GM12891 (cell line): ENCODE results near the gene DUSP23.

ENCODE experiments used
- POLR2A ChIP-seq: IDR thresholded peaks from 2 replicates; pipeline ENCODE4 v1.6.1; 2011; ENCODE audit warnings: low read depth, low read length, control low read depth
- POLR2AphosphoS5 ChIP-seq: IDR thresholded peaks from 2 replicates; pipeline ENCODE4 v1.6.1; 2011; ENCODE audit warnings: low read depth, low read length, control low read depth
- POU2F2 ChIP-seq: IDR thresholded peaks from 2 replicates; pipeline ENCODE4 v1.6.1; 2011; ENCODE audit warnings: low read depth, mild to moderate bottlenecking, control low read depth, low read length, moderate library complexity
- SPI1 ChIP-seq: IDR thresholded peaks from 2 replicates; pipeline ENCODE4 v1.6.1; 2011; ENCODE audit warnings: low read depth, low read length, control low read depth
- TAF1 ChIP-seq: IDR thresholded peaks from 2 replicates; pipeline ENCODE4 v1.6.1; 2011; ENCODE audit warnings: low read depth, low read length, control low read depth

DNA sequence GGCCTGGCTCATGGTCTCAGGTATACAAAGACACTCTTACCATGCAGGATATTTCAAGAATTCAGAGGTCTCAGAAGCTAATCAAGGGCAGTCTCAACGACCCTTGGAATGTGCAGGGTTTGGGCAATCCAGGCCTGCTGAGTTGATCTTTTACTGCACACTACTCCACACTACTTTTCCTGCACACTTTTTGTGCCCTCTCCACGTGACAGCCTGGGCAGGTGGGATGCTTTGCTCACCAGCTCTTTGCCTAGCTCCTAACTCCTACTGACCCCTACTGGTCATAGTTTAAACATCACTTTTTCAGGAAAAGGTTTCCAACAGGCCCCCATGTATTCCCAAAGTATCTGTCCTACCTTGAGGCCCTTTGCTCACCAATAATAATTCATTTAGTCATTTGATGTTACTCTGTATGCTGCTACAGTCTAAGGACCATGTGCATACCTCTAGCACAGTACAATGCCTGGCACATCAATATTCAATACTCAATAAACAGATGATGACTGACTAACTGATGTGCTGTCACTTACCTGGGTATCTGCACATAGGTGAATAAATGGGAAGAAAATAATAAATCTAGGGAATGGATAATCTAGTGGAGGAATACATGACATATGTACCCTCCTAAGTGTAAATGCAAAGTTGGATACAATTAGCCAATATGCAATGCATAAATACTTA lies 9.6 kb downstream of the DUSP23 start:
- TF ChIP-seq POLR2AphosphoS5 (no peak), POLR2A (no peak), SPI1 (no peak), TAF1 (no peak), POU2F2 (no peak)
